Measurements from ENCODE around the gene LRRC73.

- TF ChIP-seq, protein P1, sequence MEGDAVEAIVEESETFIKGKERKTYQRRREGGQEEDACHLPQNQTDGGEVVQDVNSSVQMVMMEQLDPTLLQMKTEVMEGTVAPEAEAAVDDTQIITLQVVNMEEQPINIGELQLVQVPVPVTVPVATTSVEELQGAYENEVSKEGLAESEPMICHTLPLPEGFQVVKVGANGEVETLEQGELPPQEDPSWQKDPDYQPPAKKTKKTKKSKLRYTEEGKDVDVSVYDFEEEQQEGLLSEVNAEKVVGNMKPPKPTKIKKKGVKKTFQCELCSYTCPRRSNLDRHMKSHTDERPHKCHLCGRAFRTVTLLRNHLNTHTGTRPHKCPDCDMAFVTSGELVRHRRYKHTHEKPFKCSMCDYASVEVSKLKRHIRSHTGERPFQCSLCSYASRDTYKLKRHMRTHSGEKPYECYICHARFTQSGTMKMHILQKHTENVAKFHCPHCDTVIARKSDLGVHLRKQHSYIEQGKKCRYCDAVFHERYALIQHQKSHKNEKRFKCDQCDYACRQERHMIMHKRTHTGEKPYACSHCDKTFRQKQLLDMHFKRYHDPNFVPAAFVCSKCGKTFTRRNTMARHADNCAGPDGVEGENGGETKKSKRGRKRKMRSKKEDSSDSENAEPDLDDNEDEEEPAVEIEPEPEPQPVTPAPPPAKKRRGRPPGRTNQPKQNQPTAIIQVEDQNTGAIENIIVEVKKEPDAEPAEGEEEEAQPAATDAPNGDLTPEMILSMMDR (conservative IDR thresholded peaks at IDR 0.05; ENCODE audit: low read depth, low read length), result peak; percentile 42
- no peak for TF ChIP-seq EZH2 (IDR thresholded peaks at IDR 0.05; ENCODE audit: borderline replicate concordance, low read depth, low read length, poor library complexity, severe bottlenecking)
Observed at GRCh38 chr6:43496370-43497128, 13.6 kb downstream of the LRRC73 start.

All from A673 (cell line).